Vagina (tissue), 2 donors: ENCODE measurements around the gene SS18L1.

Experiments
- CTCF ChIP-seq, 3 experiments: fragments of 450-650 bp in 2 of 3; fragments of 200-600 bp in 1 of 3; sonication (generic) in 1 of 3; IDR thresholded peaks; one replicate each; pipeline ENCODE4 v1.5.1; 2017 to 2019; ENCODE audit warnings: antibody characterized with exemption in 3 of 3, mild to moderate bottlenecking in 2 of 3, moderate library complexity in 2 of 3
- POLR2AphosphoS5 ChIP-seq, 2 donors: sonication (generic); formaldehyde crosslinking; IDR thresholded peaks; one replicate each; pipeline ENCODE4 v1.9.0; 2017; ENCODE audit warnings: antibody characterized with exemption in 2 of 2, mild to moderate bottlenecking in 2 of 2, low read depth in 1 of 2; ENCODE audit not compliant: insufficient read depth in 1 of 2

- TF ChIP-seq CTCF (IDR thresholded peaks at IDR 0.05) (no peak), POLR2AphosphoS5 (IDR thresholded peaks at IDR 0.05; ENCODE audit: insufficient read depth in 1 of 2, low read depth in 1 of 2) (no peak)
Observed at GRCh38 chr20:62209850-62210495, 66.4 kb downstream of the SS18L1 start.
